Measurements from ENCODE around the gene ZCCHC7.

ZCCHC7 gene

DNA sequence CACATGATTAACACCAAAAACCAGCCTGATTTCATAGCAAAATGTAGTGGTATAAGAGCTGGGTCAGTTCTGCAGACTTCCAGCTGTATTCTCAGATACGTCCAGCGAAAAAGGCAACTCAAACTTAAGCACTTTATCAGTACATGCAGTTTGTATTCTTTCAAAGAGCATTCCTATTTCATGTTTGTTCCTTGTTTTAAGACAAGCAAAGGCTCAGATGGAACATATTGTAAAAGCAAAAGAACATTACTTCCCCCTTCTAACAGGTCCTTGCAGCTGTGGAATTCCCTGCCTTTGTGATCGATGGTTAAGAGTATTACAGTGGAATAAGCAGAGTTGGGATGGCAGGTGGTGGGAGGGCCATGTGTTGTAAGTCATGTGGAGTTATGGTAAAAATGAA, 215.8 kb downstream of the ZCCHC7 start:
- no peak for DNase-seq

DNA sequence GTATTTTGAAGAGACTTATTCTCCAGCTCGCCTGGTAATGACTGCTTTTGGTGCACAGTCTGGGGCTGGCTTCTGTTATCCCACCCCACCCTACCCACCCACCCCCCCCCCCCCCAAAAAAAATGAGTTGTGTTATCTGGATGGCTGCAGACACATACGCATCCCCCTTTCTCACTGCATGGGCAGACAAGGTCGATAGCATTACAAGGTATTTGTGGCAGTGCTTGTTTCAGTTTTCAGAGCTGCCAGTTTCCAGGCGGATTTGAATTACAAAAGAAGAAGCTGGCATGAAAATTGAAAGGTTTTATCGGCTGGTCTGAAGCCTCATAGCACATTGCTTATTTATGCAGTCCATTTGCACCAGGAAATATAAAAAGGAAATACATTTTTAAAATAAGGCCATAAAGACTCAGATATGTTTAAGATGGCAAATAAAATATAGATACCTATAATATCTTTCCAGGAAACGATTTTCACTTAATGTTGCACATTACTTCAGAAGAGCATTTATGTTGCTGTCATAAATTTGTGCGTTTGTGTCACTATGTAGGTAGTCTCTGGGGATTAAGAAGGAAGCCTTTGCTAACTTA, 217.0 kb downstream of the ZCCHC7 start:
- no peak for DNase-seq

DNA sequence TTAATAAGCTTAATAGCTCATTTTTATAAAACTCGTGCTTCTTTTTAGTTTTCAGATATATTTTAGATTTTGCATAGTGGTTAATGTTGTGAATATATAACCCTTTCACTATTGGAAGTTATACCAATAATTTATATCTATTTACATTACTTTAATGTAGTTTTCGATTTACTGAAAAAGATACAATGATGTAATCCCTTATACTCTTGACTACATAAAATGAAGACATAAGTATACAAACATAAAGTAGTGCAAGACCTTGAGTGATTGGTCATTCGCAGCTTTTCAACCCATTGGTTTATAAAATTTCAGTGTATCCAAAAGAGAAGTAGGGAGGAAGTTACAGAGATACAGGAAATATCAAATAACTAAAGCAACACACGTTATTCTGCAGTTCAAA, 217.8 kb downstream of the ZCCHC7 start:
- DNase-seq: no peak

DNA sequence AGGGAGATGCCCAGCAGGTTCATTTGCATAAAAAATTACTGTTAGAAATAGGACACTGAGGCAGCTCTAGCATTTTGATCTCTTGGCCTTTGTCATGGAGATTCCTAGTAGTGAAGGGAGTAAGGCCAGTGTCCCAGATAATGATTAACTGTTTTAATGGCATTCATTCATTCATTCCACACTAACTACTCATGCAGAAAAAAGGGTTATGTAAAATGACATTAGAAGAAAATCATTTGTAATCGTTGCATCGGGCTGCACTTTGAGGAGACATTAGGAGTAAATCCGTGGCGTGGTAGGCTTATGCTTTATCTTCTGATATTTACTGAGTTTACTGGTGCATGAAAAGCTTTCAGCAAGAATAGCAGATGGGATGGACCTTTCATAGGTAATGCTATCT, 219.5 kb downstream of the ZCCHC7 start:
- DNase-seq: no peak

DNA sequence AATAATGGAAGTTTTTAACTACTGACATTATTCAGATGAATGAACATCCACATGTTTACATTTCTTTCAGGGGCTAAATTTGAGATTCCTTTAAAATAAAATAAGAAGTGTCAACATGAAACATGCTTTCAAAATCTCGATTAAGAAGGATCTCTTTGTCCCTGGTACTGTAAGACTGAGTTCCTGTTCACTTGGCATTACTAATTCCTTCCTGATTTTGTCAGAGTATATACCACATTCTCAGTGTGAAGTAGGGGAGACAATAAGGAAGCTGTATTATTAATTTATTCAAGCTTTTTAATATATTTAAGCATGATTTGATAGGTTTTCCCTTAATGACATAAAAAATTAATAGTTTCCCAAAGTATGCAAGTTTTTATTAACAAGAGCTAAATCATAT, 220.6 kb downstream of the ZCCHC7 start:
- DNase-seq: no peak

DNA sequence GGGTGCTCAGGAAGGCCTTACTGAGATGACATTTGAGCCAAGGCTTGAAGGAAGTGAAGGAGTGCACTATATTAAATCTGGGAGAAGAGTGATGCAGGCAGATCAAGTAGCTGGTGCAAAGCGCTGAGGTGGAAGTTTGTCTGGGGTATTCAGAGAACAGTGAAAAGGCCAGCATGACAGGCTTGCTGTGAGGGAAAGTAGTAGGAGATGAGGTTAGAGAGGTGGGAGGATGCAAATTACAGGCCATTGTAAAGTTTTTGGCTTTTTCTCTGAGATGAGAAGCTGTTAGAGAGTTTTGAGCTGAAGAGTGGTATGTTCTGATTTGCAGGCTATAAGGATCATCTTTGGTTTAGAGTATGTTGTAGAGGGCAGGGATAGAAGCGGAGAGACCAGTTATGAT, 221.3 kb downstream of the ZCCHC7 start:
- no peak for DNase-seq

DNA sequence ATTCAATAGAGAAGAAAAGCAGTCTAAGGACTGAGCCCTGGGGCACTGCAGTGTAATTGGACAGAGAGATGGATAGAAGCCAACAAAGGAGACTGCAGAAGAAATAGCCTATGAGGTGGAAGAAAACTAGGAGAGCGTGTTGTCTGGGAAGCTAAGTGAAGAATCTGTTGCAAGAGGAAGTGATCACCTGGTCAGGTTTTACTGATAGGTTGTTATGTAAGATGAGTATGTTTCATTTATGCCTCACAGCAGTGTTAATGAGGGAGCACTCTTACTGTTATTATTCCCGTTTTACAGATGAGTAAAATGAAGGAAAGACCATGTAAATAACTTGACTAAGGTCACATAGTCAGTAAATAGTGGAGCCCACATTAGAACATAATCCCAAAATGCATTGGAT, 222.1 kb downstream of the ZCCHC7 start:
- no peak for DNase-seq

DNA sequence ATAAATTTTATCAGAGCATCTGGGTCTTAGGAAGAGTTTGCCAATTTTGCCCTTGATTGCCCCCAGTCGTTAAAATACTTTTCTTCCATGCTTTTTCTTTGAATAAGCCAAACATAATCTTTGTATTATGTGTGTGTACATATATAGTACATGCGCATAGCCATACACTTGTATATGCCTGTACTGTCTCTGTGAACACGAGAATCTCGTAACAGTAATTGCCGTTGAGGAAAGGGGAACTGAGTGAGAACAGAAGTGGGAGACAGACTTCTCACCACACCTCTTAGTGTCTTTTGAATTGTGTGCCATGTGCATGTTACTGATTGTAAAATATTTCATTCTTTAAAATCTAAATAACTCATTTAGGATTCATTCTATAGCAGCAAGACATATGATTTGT, 222.5 kb downstream of the ZCCHC7 start:
- no peak for DNase-seq

DNA sequence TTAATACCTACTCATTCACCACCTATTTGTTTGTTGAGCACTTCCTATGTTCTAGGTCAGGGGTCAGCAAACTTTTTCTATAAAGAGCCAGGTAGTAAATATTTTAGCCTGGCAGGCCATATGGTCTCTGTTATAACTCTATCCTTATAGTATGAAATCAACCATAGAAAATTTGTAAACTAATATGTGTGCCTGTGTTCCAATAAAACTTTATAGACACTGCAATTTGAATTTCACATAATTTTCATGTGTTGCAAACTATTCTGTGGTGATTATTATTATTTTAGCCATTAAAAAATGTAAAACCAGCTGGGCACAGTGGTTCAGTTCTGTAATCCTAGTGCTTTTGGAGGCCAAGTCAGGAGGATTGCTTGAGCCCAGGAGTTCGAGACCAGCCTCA, 223.3 kb downstream of the ZCCHC7 start:
- no peak for DNase-seq

DNA sequence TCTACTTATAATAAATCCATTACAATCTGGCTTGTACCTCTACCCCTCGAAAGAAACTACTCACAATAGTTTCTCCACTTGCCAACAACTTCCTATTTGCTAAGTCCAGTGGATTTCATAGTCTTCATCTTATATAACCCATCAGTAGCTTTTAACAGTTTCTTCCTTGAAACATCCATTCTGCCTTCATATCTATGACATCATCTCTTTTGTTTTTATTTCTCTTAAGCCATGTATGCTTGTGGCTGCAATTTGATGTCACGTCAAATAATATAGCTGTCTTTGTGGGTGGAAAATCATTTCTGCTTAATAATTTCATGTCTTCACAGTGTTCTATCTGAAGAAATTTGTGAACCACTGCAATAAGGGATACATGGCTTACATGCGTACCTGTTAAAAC, 224.7 kb downstream of the ZCCHC7 start:
- no peak for DNase-seq

DNA sequence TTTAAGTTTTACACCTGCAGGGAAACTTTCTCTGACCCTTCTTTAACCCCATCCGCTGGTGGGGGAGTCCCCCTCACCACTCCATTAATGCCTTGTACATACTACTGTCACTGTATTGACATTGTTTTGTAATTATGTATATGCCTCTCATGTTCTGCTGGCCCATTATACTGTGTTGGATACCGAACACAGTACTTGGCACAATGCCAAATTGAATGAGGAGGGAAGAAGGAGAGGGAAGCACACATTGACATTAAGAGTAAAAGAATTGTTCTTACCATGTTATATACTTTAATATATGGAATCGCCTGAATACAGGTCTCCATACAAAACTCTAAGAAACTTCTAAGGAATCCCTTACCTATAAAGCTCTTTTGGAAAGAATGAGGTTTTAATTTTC, 228.5 kb downstream of the ZCCHC7 start:
- DNase-seq: no peak

DNA sequence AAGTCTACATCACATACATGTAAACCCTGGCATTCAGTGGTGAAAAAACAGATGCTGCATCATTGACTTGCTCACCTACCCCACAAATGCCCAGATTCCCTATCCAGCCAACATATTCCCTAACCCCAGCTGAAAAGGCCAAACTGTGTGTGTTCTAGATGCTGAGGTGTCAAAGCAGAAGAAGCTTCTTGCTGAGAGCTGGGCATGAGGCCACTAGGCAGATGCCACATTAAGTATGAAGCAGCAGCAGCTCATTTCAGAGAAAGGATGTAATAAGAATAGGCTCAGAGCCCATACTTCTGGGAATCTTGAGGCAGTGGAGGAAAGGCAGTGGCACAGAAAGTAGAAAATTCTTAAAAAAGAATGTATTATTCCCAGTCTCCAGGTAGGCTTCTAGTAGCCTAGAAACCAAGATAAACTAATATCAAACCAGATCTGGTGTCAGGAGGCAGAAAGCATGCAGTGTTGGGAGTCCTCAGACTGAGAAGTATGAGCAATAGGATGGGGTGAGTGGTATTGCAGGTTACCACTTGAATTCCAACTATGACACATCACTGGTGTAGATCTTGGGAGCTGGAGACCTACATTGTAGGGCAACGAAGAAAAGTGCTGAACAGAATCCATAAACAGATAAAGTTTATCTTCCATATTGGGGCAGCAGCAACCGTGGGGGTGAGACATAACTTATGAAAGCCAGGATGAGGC, 230.3 kb downstream of the ZCCHC7 start:
- DNase-seq: no peak

DNA sequence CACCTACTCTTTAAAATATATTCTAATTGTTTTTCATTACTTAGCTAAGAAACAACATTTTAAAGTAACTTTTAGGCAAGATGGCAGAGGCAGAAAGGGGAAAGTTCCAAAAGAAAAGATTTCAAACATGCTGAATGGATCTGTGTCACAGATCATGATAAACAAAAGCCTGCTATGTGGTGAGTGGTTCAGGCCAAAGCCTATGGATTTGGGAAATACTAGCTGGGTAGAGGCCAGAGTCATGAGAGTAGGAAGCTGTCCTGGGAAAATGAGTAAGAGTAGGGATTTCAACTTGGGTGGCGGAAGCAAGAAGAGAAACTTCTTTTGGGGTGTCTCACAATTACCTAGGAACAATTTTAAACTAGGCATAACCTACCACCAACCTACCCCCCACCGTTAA, 233.4 kb downstream of the ZCCHC7 start:
- no peak for DNase-seq

DNA sequence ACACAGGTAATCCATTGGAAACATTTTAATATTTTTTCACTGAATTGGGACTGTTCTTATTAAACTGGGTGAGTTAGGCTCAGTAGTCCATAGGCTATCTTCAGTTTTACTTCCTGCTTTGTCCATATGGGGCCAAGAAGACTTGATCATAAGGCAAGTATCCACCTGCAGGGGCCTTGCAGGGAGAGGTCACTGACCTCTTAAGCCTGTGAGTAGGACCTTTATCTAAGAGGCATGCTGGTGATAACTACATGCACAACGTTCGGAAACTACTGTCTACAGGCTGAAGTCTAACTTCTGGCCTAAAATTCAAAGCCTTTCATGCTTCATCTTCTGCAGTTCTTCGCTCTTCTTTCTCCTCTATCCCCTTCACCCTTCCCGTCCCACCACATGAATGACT, 242.1 kb downstream of the ZCCHC7 start:
- no peak for DNase-seq

DNA sequence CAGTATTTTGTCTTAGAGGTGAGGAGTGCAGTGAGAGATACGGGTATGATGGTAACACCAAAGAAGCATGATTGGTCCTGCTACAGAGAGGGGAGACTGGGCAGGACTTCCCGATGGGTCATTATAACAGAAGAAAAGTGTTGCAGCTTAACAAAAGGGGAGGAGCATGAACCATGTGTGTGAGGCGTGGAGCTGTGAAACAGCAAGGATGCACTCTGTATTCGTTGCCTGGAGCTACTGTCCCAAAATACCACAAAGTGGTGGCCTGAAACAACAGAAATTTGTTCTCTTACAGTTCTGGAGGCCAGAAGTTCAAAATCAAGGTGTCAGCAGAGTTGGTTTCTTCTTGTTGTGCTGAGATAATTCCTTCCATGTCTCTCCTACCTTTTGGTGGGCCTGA, 242.8 kb downstream of the ZCCHC7 start:
- no peak for DNase-seq

DNA sequence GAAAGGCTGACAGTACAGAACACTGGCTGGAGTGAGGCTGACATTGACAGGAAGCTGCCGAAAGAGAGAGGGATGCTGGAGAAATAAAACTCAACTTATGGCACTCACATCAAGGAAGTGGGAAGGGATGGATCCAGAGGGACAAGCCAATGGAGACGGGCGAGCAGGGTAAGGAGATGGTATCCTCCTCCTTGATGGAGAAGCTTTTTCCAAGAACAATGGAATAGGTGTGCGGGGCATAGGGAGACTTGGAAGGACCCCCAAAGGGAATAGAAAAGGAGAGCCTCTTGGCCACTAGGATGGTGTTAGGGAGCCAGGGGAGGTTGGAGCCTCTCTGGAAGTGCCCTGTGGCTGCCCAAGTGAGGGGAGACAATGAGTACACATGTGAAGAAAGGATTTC, 243.8 kb downstream of the ZCCHC7 start:
- no peak for DNase-seq

DNA sequence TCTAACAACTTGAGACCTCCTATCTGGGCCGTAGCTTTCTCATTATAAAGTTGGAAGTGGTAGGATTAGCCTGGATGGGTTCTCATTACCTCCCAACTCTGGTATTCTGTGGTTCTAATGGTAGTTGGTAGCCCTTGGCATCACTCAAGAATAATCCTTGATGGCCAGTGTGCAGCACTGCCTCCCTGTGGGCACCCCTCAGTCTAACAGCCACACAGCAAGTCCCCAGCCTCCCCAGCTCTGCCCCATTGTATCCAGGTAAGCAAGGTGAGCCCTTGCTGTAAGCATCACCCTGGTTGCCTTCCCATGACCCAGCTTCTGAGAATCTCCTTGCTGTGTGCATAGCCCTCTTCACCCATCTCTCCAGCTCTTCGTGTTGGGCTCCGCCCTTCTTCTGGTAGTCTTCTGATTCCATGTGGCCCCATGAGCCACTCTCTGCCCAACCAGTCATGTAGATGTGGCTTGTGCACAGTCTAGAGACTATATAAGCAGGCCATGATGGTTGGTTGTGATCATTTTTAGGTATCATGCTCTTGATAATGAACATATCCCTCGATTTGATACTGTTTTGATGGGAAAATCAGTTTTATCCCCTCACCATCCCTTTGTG, 244.5 kb downstream of the ZCCHC7 start:
- DNase-seq: no peak

DNA sequence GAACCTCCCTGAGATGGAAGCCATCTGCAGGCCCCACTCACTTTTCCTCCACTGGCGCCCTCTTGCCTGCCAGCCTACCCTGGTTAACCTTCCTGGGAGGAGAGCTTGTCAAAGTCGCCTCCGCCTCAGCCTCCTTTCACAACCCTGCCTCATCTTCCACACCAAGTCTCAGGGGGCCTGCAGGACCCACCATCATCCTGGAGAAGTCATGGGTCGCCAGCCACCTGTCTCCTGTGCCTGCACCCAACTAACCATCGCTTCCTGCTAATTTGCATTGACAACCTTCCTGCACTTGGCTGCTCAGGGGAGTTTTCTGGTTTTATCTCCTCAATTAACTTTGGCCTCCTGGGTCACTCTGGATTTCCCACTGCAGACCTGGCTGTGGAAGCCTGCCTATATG, 249.3 kb downstream of the ZCCHC7 start:
- no peak for DNase-seq

DNA sequence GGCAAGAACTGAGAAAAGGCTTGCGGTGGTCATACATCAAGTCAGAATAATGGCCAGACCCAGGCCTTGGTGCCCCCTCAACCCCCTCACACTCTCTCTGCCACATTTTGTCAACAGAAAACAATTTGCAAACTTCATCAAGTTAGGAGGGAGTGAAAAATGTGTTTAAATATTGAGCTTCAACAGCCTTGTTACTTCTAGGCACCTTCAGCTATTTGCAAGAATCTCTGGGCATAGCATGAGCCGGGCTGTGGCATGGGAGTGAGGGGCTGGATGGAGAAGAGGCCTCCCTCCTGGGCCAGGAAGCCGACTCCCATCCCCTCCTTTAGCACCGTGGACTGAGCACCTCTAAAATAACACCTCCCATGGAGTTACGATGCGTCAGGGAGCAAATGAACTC, 249.9 kb downstream of the ZCCHC7 start:
- no peak for DNase-seq

DNA sequence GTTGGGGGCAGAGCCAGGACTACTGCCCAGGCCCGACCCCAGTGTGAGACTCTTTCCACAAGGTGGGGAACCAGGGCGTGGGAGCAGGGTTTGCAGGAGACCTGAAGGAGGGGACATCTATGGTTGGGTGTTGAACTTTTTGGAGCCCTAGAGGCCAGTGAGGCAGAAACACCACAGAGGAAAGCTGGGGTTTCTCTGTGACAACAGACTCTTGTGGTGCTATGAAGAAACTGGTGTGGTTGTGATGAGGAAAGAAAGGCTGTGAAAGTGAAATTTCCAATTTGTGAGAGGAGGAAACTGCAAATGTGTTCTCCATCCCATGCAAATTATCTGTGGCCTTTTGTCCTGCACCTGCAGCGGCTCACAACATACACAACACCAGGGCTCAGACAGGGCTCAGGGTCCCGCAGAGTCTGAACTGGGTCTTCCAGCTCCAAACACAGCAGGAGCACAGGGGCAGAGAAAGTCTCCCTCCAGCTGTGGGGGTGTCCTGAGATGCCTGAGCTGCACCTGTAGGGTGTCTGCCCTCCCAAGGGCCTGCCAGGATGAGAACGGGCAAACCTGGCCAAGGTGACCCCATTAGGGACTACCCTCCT, 250.7 kb downstream of the ZCCHC7 start:
- no peak for DNase-seq

DNA sequence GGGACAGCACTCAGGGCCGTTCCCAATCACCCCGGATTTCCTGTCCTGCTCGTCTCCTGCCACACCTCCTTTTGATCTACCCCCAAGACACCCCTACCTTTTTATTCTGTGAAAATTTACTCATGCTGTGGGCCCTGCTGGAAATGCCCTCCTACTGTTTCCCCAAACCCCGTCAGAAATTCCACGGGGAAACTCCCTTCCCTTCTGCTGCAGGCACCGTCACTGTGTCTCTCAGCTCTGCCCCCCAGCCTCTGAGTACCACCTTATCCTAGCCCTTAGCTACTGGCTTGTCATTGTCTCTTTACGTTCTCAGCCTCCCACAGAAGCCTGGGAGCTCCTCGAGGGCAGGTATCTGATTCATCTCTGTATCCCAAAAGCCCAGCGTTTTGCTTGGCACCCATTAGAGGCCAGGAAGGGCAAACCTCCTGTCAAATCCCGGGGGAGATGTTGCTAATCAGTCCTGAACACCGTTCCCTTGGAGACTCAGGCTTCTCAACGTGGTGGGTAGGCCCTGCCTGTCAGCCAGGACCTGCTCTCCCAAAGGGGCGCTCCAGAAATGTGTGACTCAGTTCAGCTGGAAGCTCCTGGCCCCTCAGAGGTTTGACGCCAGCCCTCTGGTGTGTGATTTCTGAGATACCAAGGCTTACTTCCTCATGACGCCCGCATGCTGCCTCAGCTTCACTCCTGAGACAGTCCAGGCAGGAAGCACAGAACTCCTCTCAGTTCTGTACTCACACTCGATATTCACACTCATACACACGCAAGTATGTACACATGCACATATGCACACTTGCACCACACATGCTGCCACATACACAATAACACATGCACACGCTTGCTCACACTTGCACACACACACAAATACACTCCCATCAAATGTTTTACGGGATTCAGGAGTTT, 251.4 kb downstream of the ZCCHC7 start:
- DNase-seq: no peak

DNA sequence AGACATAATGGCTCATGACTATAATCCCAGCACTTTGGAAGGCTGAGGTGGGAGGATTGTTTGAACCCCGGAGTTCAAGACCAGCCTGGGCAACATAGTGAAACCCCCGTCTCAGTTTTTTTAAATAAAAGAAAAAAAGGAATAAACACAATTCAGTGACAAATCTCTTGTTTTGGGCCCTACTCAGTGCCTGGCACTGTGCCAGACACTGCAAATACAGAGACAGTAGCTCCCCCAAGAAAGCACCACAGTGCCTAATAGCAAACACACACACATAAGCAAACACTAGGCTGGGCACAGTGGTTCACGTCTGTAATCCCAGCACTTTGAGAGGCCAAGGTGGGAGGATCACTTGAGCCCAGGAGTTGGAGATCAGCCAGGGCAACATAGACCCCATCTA, 252.5 kb downstream of the ZCCHC7 start:
- DNase-seq: no peak
